NCI-H526 treated with DMSO at 0.1 percent for 48 hours (cell line): ENCODE data around the gene CUZD1.
"Not testable (repeated sequence)": the region's sequence is repeated elsewhere in the genome, so short reads cannot be mapped to it uniquely, and the experiment has no call there.

Experiments used
- DNase-seq: peaks from one replicate; lab custom pipeline; 2025; lab: John Stamatoyannopoulos, UW

CUZD1 gene

GRCh38 chr10:122845783-122846332, at the start of gene CUZD1:
Gene CUZD1 (minus strand): TSS chr10:122845857. CDS start chr10:122845843, 14 bp downstream.
- no peak for DNase-seq

GRCh38 chr10:122894261-122894944, 48.7 kb upstream of the CUZD1 start:
- no peak for DNase-seq

GRCh38 chr10:122884166-122884565, 38.5 kb upstream of the CUZD1 start:
- DNase-seq = no peak

- no peak for DNase-seq
Observed at GRCh38 chr10:122882766-122883165, 37.1 kb upstream of the CUZD1 start.

- DNase-seq = peak; percentile 84
Observed at GRCh38 chr10:122879339-122880273, 33.9 kb upstream of the CUZD1 start, which contains the start of gene FAM24B. Gene FAM24B (minus strand): TSS chr10:122879581. CDS start chr10:122850515, 29,066 bp downstream.

- DNase-seq = no peak
Observed at GRCh38 chr10:122878799-122879338, 33.2 kb upstream of the CUZD1 start.

GRCh38 chr10:122877264-122877663, 31.6 kb upstream of the CUZD1 start:
- no peak for DNase-seq

GRCh38 chr10:122876467-122876855, 30.8 kb upstream of the CUZD1 start:
- no peak for DNase-seq

- no peak for DNase-seq
Observed at GRCh38 chr10:122875843-122876466, 30.3 kb upstream of the CUZD1 start.

- DNase-seq = not testable (repeated sequence)
Observed at GRCh38 chr10:122871947-122872346, 26.3 kb upstream of the CUZD1 start.

GRCh38 chr10:122868768-122869167, 23.1 kb upstream of the CUZD1 start:
- not testable (repeated sequence) for DNase-seq

GRCh38 chr10:122866757-122867482, 21.3 kb upstream of the CUZD1 start:
- not testable (repeated sequence) for DNase-seq

GRCh38 chr10:122864901-122865300, 19.2 kb upstream of the CUZD1 start:
- DNase-seq = no peak

GRCh38 chr10:122864194-122864592, 18.5 kb upstream of the CUZD1 start:
- DNase-seq = no peak

- no peak for DNase-seq
Observed at GRCh38 chr10:122863216-122864193, 17.8 kb upstream of the CUZD1 start.

- no peak for DNase-seq
Observed at GRCh38 chr10:122861711-122862161, 16.1 kb upstream of the CUZD1 start.

- DNase-seq = no peak
Observed at GRCh38 chr10:122859527-122859926, 13.9 kb upstream of the CUZD1 start.

- not testable (repeated sequence) for DNase-seq
Observed at GRCh38 chr10:122858042-122858441, 12.4 kb upstream of the CUZD1 start.

GRCh38 chr10:122856902-122857301, 11.2 kb upstream of the CUZD1 start:
- no peak for DNase-seq

GRCh38 chr10:122855745-122856144, 10.1 kb upstream of the CUZD1 start:
- no peak for DNase-seq
